Measurements from ENCODE around the gene DNAH3.

DNAH3 gene

DNA sequence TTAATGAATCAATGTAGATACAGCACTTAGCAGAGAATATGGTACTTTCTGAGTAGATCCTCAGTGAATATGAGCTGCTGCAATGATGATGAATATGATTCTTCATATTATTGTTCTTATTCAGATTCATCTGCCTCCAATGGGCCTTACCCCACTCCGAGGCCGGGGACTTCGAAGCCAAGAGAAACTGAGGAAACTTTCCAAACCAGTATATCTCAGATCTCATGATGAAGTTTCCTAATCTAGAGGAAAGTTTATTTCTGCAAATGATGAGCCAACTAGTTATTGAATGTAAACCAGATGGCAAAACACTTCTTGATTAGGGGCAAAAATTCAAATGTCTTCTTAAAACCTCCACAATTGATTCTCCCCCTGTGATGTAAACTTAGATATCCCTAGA is 226.8 kb downstream of the DNAH3 start:
- Histone ChIP-seq H4K20me1 (ENCODE audit: insufficient read depth, low read length) (no peaks in the 10 kb centered on the region), H3K27me3 (ENCODE audit: insufficient read depth, low read length) (no peaks in the 10 kb centered on the region), H3K36me3 (ENCODE audit: insufficient read depth, low read length) (peaks cover 6% of the 10 kb centered on the region; the same call in 1 of the 2 replicates), H3K9me2 (ENCODE audit: low read depth, low read length) (no peaks in the 10 kb centered on the region), H2AFZ (ENCODE audit: low read length) (no peak overlapping the region), H3K9ac (ENCODE audit: low read length) (no peak overlapping the region), H3F3A (ENCODE audit: insufficient read depth, low read length) (no peaks in the 10 kb centered on the region), H3K9me3 (ENCODE audit: low read length) (no peaks in the 10 kb centered on the region), H3K4me3 (ENCODE audit: low read depth, low read length, poor library complexity, severe bottlenecking) (no peak overlapping the region), H3K4me1 (ENCODE audit: insufficient read depth, low read length, severe bottlenecking) (no peaks in the 10 kb centered on the region), H3K27ac (ENCODE audit: low read depth, low read length, poor library complexity, severe bottlenecking) (no peak overlapping the region), H3K79me2 (ENCODE audit: insufficient read depth, low read length) (no peaks in the 10 kb centered on the region), H3K4me2 (ENCODE audit: low read length) (no peak overlapping the region)
- no peak for TF ChIP-seq EZH2 (IDR thresholded peaks at IDR 0.05; ENCODE audit: borderline replicate concordance, low read length)
- TF ChIP-seq, protein P1, sequence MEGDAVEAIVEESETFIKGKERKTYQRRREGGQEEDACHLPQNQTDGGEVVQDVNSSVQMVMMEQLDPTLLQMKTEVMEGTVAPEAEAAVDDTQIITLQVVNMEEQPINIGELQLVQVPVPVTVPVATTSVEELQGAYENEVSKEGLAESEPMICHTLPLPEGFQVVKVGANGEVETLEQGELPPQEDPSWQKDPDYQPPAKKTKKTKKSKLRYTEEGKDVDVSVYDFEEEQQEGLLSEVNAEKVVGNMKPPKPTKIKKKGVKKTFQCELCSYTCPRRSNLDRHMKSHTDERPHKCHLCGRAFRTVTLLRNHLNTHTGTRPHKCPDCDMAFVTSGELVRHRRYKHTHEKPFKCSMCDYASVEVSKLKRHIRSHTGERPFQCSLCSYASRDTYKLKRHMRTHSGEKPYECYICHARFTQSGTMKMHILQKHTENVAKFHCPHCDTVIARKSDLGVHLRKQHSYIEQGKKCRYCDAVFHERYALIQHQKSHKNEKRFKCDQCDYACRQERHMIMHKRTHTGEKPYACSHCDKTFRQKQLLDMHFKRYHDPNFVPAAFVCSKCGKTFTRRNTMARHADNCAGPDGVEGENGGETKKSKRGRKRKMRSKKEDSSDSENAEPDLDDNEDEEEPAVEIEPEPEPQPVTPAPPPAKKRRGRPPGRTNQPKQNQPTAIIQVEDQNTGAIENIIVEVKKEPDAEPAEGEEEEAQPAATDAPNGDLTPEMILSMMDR (IDR thresholded peaks at IDR 0.05; ENCODE audit: low read length): no peak

DNA sequence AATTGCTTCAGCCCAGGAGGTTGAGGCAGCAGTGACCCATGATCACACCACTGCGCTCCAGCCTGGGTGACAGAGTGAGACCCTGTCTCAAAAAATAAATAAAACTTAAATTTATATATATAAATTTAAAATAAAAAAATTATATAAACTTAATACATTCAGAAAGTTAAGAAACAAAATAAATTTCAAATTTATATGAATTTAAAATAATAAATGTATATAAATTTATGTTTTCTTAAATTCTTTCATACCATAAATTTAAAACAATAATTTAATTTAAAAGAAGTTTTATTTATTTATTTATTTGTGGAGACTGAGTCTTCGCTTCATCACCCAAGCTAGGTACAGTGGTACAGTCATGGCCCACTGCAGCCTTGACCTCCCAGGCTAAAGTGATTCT is 229.8 kb downstream of the DNAH3 start:
- Histone ChIP-seq H3K27me3 (ENCODE audit: insufficient read depth, low read length) (no peaks in the 10 kb centered on the region), H3K9ac (ENCODE audit: low read length) (no peak overlapping the region), H3K9me3 (ENCODE audit: low read length) (no peaks in the 10 kb centered on the region), H3K36me3 (ENCODE audit: insufficient read depth, low read length) (peaks cover 4% of the 10 kb centered on the region; the same call in 1 of the 2 replicates), H3K4me2 (ENCODE audit: low read length) (no peak overlapping the region), H3K4me3 (ENCODE audit: low read depth, low read length, poor library complexity, severe bottlenecking) (no peak overlapping the region), H3K9me2 (ENCODE audit: low read depth, low read length) (no peaks in the 10 kb centered on the region), H4K20me1 (ENCODE audit: insufficient read depth, low read length) (no peaks in the 10 kb centered on the region), H3K79me2 (ENCODE audit: insufficient read depth, low read length) (no peaks in the 10 kb centered on the region), H3K4me1 (ENCODE audit: insufficient read depth, low read length, severe bottlenecking) (peaks cover 13% of the 10 kb centered on the region), H3K27ac (ENCODE audit: low read depth, low read length, poor library complexity, severe bottlenecking) (no peak overlapping the region), H3F3A (ENCODE audit: insufficient read depth, low read length) (no peaks in the 10 kb centered on the region), H2AFZ (ENCODE audit: low read length) (no peak overlapping the region)
- TF ChIP-seq, protein P1 (IDR thresholded peaks at IDR 0.05; ENCODE audit: low read length): no peak
- no peak for TF ChIP-seq EZH2 (IDR thresholded peaks at IDR 0.05; ENCODE audit: borderline replicate concordance, low read length)

DNA sequence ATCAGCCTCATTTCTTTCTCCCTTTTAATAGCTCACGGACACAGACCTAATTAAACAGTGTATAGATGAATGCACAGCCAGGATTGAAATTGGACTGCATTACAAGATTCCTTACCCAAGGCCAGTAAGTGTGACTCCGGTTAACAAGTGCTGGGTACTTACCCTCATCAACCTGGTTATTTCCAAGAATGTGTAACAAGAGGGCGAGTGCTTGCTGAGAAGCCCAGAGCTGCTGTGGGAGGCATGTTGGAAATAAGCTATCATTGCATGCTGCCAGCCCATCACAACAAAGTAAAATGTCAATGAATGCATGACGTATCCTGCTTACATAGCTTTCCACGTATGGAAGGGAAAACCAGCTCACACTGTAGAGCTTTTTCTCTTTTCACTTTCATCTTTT is 230.6 kb downstream of the DNAH3 start:
- H4K20me1 ChIP-seq (ENCODE audit: insufficient read depth, low read length): no peaks in the 10 kb centered on the region
- no peaks in the 10 kb centered on the region for H3K79me2 ChIP-seq (ENCODE audit: insufficient read depth, low read length)
- H3F3A ChIP-seq (ENCODE audit: insufficient read depth, low read length): no peaks in the 10 kb centered on the region
- no peaks in the 10 kb centered on the region for H3K9me2 ChIP-seq (ENCODE audit: low read depth, low read length)
- no peak overlapping the region for H3K4me2 ChIP-seq (ENCODE audit: low read length)
- no peak overlapping the region for H3K4me3 ChIP-seq (ENCODE audit: low read depth, low read length, poor library complexity, severe bottlenecking)
- no peak overlapping the region for H3K27ac ChIP-seq (ENCODE audit: low read depth, low read length, poor library complexity, severe bottlenecking)
- H3K27me3 ChIP-seq (ENCODE audit: insufficient read depth, low read length): no peaks in the 10 kb centered on the region
- no peak for TF ChIP-seq EZH2 (IDR thresholded peaks at IDR 0.05; ENCODE audit: borderline replicate concordance, low read length)
- TF ChIP-seq, protein P1 (IDR thresholded peaks at IDR 0.05; ENCODE audit: low read length): no peak
- H3K9ac ChIP-seq (ENCODE audit: low read length): no peak overlapping the region
- no peaks in the 10 kb centered on the region for H3K9me3 ChIP-seq (ENCODE audit: low read length)
- no peaks in the 10 kb centered on the region; the same call in 1 of the 2 replicates for H3K36me3 ChIP-seq (ENCODE audit: insufficient read depth, low read length)
- no peak overlapping the region for H2AFZ ChIP-seq (ENCODE audit: low read length)
- H3K4me1 ChIP-seq (ENCODE audit: insufficient read depth, low read length, severe bottlenecking): peaks cover 19% of the 10 kb centered on the region

Data from OCI-LY1 (cell line).